ENCODE results near the gene ABCA5. TPM values are rescaled to one million over a fixed set of nuclear protein-coding genes. Genes with fewer than 3 reads are reported as not detected.

ABCA5 gene
- total and polyA plus RNA-seq, 2 donors (not counting 1 experiment from before 2014, with no cell fraction given) = 9.8 to 37.2 TPM

- ChIA-PET POLR2A (no interaction called here), CTCF (interaction anchor here (0.7 to 8.1 kb wide), 6 partner anchors 8 to 729 kb away, joined by 3 to 95 read pairs (median 5); no protein-coding TSS in a partner anchor)
- no peaks in the 10 kb centered on the region for H3K27me3 ChIP-seq (replicated peaks in 1 of 4; ENCODE audit: control extremely low read depth in 1 of 4, control insufficient read depth in 3 of 4, insufficient read depth in 4 of 4, low read length in 3 of 4)
- no peak overlapping the region for H3K4me2 ChIP-seq (replicated peaks; ENCODE audit: low read depth, low read length, poor library complexity, severe bottlenecking)
- intact Hi-C loops (cut with micrococcal nuclease) = loop anchor here (5.0 kb wide), 2 partner anchors 713 to 778 kb away; no protein-coding TSS in a partner anchor
- no peaks in the 10 kb centered on the region for H4K20me1 ChIP-seq (ENCODE audit: control insufficient read depth, insufficient read depth, low read length, poor library complexity, severe bottlenecking)
- H3K9me3 ChIP-seq (ENCODE audit: control extremely low read depth in 1 of 3, control insufficient read depth in 2 of 3, insufficient read depth in 1 of 3, low read length in 2 of 3) = no peaks in the 10 kb centered on the region
- H3K27me3 Mint-ChIP-seq = no peaks in the 10 kb centered on the region
- H3K27ac ChIP-seq (ENCODE audit: low read length in 2 of 2) = no peak overlapping the region
- no CpG with 5 or more reads among the region's 2 CpGs for WGBS (ENCODE audit: insufficient coverage)
- ATAC-seq (ENCODE audit: low read depth) = no peak
- no peak overlapping the region for H3K9ac ChIP-seq (ENCODE audit: low read length)
- no peaks in the 10 kb centered on the region for H3K4me1 ChIP-seq (ENCODE audit: control insufficient read depth in 2 of 2, insufficient read depth in 2 of 2, low read length in 2 of 2)
- H3K4me3 ChIP-seq (ENCODE audit: control extremely low read depth in 1 of 5, extremely low read depth in 1 of 5, insufficient read depth in 1 of 5, low read depth in 2 of 5, low read length in 4 of 5) = no peak overlapping the region
- DNase-seq = no peak
- H3K4me3 Mint-ChIP-seq = no peak overlapping the region
- no peaks in the 10 kb centered on the region for H3K9me3 Mint-ChIP-seq (ENCODE audit: insufficient read depth)
- no peaks in the 10 kb centered on the region for H3K79me2 ChIP-seq (ENCODE audit: control insufficient read depth, insufficient read depth, low read length)
- no peaks in the 10 kb centered on the region for H3K36me3 ChIP-seq (replicated peaks in 1 of 2; ENCODE audit: control extremely low read depth in 1 of 2, control insufficient read depth in 1 of 2, extremely low read depth in 1 of 2, insufficient read depth in 2 of 2, low read length in 1 of 2)
- no peak overlapping the region for H3K27ac Mint-ChIP-seq
- no peaks in the 10 kb centered on the region for H3K4me1 Mint-ChIP-seq
- H2AFZ ChIP-seq (ENCODE audit: insufficient read depth, low read depth, low read length, poor library complexity, severe bottlenecking) = no peak overlapping the region
- TF ChIP-seq EZH2 (IDR thresholded peaks at IDR 0.05; ENCODE audit: borderline replicate concordance, insufficient read depth, low read depth, low read length, poor library complexity, severe bottlenecking) (no peak), CTCF (IDR thresholded peaks at IDR 0.05) (no peak)
Measured at GRCh38 chr17:69245617-69246016, 81.3 kb downstream of the ABCA5 start.

- WGBS (ENCODE audit: insufficient coverage) = 100% methylated on average over 4 of the region's 8 CpGs
- no peak overlapping the region for H2AFZ ChIP-seq (ENCODE audit: insufficient read depth, low read depth, low read length, poor library complexity, severe bottlenecking)
- no peak for TF ChIP-seq CTCF (IDR thresholded peaks at IDR 0.05)
- no peak for TF ChIP-seq EZH2 (IDR thresholded peaks at IDR 0.05; ENCODE audit: borderline replicate concordance, insufficient read depth, low read depth, low read length, poor library complexity, severe bottlenecking)
- H3K4me1 ChIP-seq (ENCODE audit: control insufficient read depth in 2 of 2, insufficient read depth in 2 of 2, low read length in 2 of 2) = peaks cover 0 to 4% of the 10 kb centered on the region in 2 donors
- intact Hi-C loops (cut with micrococcal nuclease) = loop anchor here (5.0 to 10.0 kb wide), 2 partner anchors 265 to 703 kb away; no protein-coding TSS in a partner anchor
- ChIA-PET POLR2A (no interaction called here), CTCF (interaction anchor here (0.6 to 4.1 kb wide), 7 partner anchors 8 to 706 kb away, joined by 3 to 51 read pairs (median 10); no protein-coding TSS in a partner anchor)
- H3K4me1 Mint-ChIP-seq = peaks cover 4% of the 10 kb centered on the region
- DNase-seq (no peak), ATAC-seq (ENCODE audit: low read depth) (no peak)
- no peak overlapping the region for H3K27ac ChIP-seq (ENCODE audit: low read length in 2 of 2)
- no peaks in the 10 kb centered on the region for H4K20me1 ChIP-seq (ENCODE audit: control insufficient read depth, insufficient read depth, low read length, poor library complexity, severe bottlenecking)
- no peaks in the 10 kb centered on the region for H3K9me3 Mint-ChIP-seq (ENCODE audit: insufficient read depth)
- no peaks in the 10 kb centered on the region for H3K9me3 ChIP-seq (ENCODE audit: control extremely low read depth in 1 of 3, control insufficient read depth in 2 of 3, insufficient read depth in 1 of 3, low read length in 2 of 3)
- no peaks in the 10 kb centered on the region for H3K27me3 Mint-ChIP-seq
- no peaks in the 10 kb centered on the region for H3K27me3 ChIP-seq (replicated peaks in 1 of 4; ENCODE audit: control extremely low read depth in 1 of 4, control insufficient read depth in 3 of 4, insufficient read depth in 4 of 4, low read length in 3 of 4)
- H3K36me3 ChIP-seq (replicated peaks in 1 of 2; ENCODE audit: control extremely low read depth in 1 of 2, control insufficient read depth in 1 of 2, extremely low read depth in 1 of 2, insufficient read depth in 2 of 2, low read length in 1 of 2) = no peaks in the 10 kb centered on the region
- H3K27ac Mint-ChIP-seq = no peak overlapping the region
- H3K4me2 ChIP-seq (replicated peaks; ENCODE audit: low read depth, low read length, poor library complexity, severe bottlenecking) = no peak overlapping the region
- no peaks in the 10 kb centered on the region for H3K79me2 ChIP-seq (ENCODE audit: control insufficient read depth, insufficient read depth, low read length)
- H3K4me3 Mint-ChIP-seq = no peak overlapping the region
- H3K4me3 ChIP-seq (ENCODE audit: control extremely low read depth in 1 of 5, extremely low read depth in 1 of 5, insufficient read depth in 1 of 5, low read depth in 2 of 5, low read length in 4 of 5) = no peak overlapping the region
- H3K9ac ChIP-seq (ENCODE audit: low read length) = no peak overlapping the region
Measured at GRCh38 chr17:69239611-69240600, 87.0 kb downstream of the ABCA5 start.
